Measurements from ENCODE around the gene ACAD10.

DNA sequence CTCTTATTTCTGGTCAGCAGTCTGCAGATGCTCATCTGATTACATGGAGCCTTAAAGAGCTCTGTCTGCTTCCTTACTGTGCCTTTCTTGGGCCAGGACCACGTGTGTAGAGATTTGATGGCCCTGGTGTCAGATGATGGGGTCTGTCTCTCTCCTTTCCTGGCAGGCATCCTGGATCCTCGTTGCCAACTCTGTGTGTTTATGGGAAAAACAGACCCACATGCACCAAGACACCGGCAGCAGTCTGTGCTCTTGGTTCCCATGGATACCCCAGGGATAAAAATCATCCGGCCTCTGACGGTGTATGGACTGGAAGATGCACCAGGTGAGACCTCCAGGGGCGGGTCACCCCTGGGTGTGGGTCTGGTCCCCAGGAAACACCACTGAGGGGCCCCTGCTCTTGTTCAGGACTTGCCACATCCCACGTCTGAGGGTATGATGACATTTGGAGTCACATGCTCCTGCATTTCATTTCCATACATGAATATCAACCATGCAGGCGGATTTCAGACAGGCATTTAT is 62.4 kb downstream of the ACAD10 start:
- TF ChIP-seq, protein P1, sequence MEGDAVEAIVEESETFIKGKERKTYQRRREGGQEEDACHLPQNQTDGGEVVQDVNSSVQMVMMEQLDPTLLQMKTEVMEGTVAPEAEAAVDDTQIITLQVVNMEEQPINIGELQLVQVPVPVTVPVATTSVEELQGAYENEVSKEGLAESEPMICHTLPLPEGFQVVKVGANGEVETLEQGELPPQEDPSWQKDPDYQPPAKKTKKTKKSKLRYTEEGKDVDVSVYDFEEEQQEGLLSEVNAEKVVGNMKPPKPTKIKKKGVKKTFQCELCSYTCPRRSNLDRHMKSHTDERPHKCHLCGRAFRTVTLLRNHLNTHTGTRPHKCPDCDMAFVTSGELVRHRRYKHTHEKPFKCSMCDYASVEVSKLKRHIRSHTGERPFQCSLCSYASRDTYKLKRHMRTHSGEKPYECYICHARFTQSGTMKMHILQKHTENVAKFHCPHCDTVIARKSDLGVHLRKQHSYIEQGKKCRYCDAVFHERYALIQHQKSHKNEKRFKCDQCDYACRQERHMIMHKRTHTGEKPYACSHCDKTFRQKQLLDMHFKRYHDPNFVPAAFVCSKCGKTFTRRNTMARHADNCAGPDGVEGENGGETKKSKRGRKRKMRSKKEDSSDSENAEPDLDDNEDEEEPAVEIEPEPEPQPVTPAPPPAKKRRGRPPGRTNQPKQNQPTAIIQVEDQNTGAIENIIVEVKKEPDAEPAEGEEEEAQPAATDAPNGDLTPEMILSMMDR (IDR thresholded peaks at IDR 0.05; ENCODE audit: low read depth, low read length, missing input control): no peak
- TF ChIP-seq NR2F2 (IDR thresholded peaks at IDR 0.05): no peak
- TF ChIP-seq TAF1 (conservative IDR thresholded peaks at IDR 0.05): no peak
- no peak for TF ChIP-seq HNF4G (IDR thresholded peaks at IDR 0.05)
- TF ChIP-seq, protein P2, sequence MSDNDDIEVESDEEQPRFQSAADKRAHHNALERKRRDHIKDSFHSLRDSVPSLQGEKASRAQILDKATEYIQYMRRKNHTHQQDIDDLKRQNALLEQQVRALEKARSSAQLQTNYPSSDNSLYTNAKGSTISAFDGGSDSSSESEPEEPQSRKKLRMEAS (IDR thresholded peaks at IDR 0.05): no peak
- TF ChIP-seq, protein P3, sequence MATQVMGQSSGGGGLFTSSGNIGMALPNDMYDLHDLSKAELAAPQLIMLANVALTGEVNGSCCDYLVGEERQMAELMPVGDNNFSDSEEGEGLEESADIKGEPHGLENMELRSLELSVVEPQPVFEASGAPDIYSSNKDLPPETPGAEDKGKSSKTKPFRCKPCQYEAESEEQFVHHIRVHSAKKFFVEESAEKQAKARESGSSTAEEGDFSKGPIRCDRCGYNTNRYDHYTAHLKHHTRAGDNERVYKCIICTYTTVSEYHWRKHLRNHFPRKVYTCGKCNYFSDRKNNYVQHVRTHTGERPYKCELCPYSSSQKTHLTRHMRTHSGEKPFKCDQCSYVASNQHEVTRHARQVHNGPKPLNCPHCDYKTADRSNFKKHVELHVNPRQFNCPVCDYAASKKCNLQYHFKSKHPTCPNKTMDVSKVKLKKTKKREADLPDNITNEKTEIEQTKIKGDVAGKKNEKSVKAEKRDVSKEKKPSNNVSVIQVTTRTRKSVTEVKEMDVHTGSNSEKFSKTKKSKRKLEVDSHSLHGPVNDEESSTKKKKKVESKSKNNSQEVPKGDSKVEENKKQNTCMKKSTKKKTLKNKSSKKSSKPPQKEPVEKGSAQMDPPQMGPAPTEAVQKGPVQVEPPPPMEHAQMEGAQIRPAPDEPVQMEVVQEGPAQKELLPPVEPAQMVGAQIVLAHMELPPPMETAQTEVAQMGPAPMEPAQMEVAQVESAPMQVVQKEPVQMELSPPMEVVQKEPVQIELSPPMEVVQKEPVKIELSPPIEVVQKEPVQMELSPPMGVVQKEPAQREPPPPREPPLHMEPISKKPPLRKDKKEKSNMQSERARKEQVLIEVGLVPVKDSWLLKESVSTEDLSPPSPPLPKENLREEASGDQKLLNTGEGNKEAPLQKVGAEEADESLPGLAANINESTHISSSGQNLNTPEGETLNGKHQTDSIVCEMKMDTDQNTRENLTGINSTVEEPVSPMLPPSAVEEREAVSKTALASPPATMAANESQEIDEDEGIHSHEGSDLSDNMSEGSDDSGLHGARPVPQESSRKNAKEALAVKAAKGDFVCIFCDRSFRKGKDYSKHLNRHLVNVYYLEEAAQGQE (IDR thresholded peaks at IDR 0.05): no peak
- TF ChIP-seq FOXA1 (IDR thresholded peaks at IDR 0.05): no peak
- no peak for TF ChIP-seq SP1 (IDR thresholded peaks at IDR 0.05)
- no peak for TF ChIP-seq YY1 (IDR thresholded peaks at IDR 0.05)
- TF ChIP-seq RXRA (IDR thresholded peaks at IDR 0.05): no peak
- no peak for TF ChIP-seq ATF3 (IDR thresholded peaks at IDR 0.05)

All from liver (tissue), 3 donors.